HepG2 (cell line): Measurements from ENCODE around the gene LRR1. TPM values are rescaled to one million over a fixed set of nuclear protein-coding genes. Genes with fewer than 3 reads are reported as not detected.
A peak's percentile ranks its signal among the peaks of the same experiment; 100 is the strongest.

Source experiments
- ARID2 ChIP-seq: sonication (generic); formaldehyde crosslinking; IDR thresholded peaks from 2 replicates; pipeline ENCODE4 v1.8.1; 2022; ENCODE audit warnings: mild to moderate bottlenecking, missing genetic modification reagents, borderline replicate concordance
- DNMT1 ChIP-seq: sonication (generic); formaldehyde crosslinking; IDR thresholded peaks from 2 replicates; pipeline ENCODE4 v1.5.1; 2020; ENCODE audit warnings: mild to moderate bottlenecking, missing genetic modification reagents
- FOXK2 ChIP-seq: fragments of 450-650 bp; IDR thresholded peaks from 2 replicates; pipeline ENCODE4 v1.6.1; 2016
- HBP1 ChIP-seq: IDR thresholded peaks from 2 replicates; pipeline ENCODE4 v1.6.1; 2016; ENCODE audit warnings: low read depth, control low read depth
- MLXIP ChIP-seq: sonication (generic); formaldehyde crosslinking; IDR thresholded peaks from 2 replicates; pipeline ENCODE4 v1.9.0; 2021; ENCODE audit warnings: missing genetic modification reagents, borderline replicate concordance
- REPIN1 ChIP-seq: sonication (generic); formaldehyde crosslinking; IDR thresholded peaks from 2 replicates; pipeline ENCODE4 v1.8.0; 2022; ENCODE audit warnings: missing genetic modification reagents, low read depth, mild to moderate bottlenecking, borderline replicate concordance
- SMAD1 ChIP-seq: sonication (generic); formaldehyde crosslinking; IDR thresholded peaks from 2 replicates; pipeline ENCODE4 v1.4.0; 2020; ENCODE audit warnings: missing genetic modification reagents, low read depth, mild to moderate bottlenecking, borderline replicate concordance
- SNAI1 ChIP-seq: sonication (generic); formaldehyde crosslinking; IDR thresholded peaks from 2 replicates; pipeline ENCODE4 v1.5.0; 2020; ENCODE audit warnings: mild to moderate bottlenecking, missing genetic modification reagents, borderline replicate concordance
- SOX13 ChIP-seq, 3 experiments: fragments of 450-650 bp in 1 of 3; sonication (generic) in 1 of 3; formaldehyde crosslinking in 1 of 3; IDR thresholded peaks in 2 of 3; conservative IDR thresholded peaks in 1 of 3; 2 replicates each; pipeline versions ENCODE4 v1.5.0 to v1.6.1; 2016 to 2020; ENCODE audit warnings: antibody characterized with exemption in 1 of 3, mild to moderate bottlenecking in 1 of 3, missing compliant biosample characterization in 1 of 3, missing genetic modification reagents in 1 of 3, moderate library complexity in 1 of 3
- SP2 ChIP-seq: sonication (generic); formaldehyde crosslinking; IDR thresholded peaks from 2 replicates; pipeline ENCODE4 v1.5.1; 2020; ENCODE audit warnings: mild to moderate bottlenecking, missing genetic modification reagents
- TBP ChIP-seq: sonication (generic); formaldehyde crosslinking; IDR thresholded peaks from 2 replicates; pipeline ENCODE4 v1.5.0; 2020; ENCODE audit warnings: missing genetic modification reagents
- THAP8 ChIP-seq: sonication (generic); formaldehyde crosslinking; IDR thresholded peaks from 2 replicates; pipeline ENCODE4 v1.5.1; 2020; ENCODE audit warnings: missing genetic modification reagents, mild to moderate bottlenecking, borderline replicate concordance
- TRIM24 ChIP-seq: sonication (generic); formaldehyde crosslinking; IDR thresholded peaks from 2 replicates; pipeline ENCODE4 v1.8.0; 2022; ENCODE audit warnings: mild to moderate bottlenecking, missing genetic modification reagents
- UBTF ChIP-seq: sonication (generic); formaldehyde crosslinking; IDR thresholded peaks from 2 replicates; pipeline ENCODE4 v1.4.0; 2020; ENCODE audit warnings: mild to moderate bottlenecking, missing genetic modification reagents
- ZNF160 ChIP-seq: sonication (generic); formaldehyde crosslinking; IDR thresholded peaks from 2 replicates; pipeline ENCODE4 v1.8.0; 2022; ENCODE audit warnings: mild to moderate bottlenecking, inconsistent platforms, missing genetic modification reagents
- ZNF17 ChIP-seq: sonication (generic); formaldehyde crosslinking; IDR thresholded peaks from 2 replicates; pipeline ENCODE4 v1.5.0; 2020; ENCODE audit warnings: mild to moderate bottlenecking, missing genetic modification reagents
- ZNF33B ChIP-seq: sonication (generic); formaldehyde crosslinking; IDR thresholded peaks from 2 replicates; pipeline ENCODE4 v1.5.1; 2020; ENCODE audit warnings: mild to moderate bottlenecking, missing genetic modification reagents
- ZNF614 ChIP-seq: IDR thresholded peaks from 2 replicates; pipeline ENCODE4 v1.6.1; 2018; ENCODE audit warnings: missing biosample characterization, missing genetic modification reagents, inconsistent platforms, borderline replicate concordance
- ZNF644 ChIP-seq: IDR thresholded peaks from 2 replicates; pipeline ENCODE4 v1.6.1; 2016; ENCODE audit warnings: low read depth
- ZNF777 ChIP-seq: sonication (generic); formaldehyde crosslinking; IDR thresholded peaks from 2 replicates; pipeline ENCODE4 v1.4.0; 2020; ENCODE audit warnings: missing genetic modification reagents
- ZSCAN21 ChIP-seq: sonication (generic); formaldehyde crosslinking; IDR thresholded peaks from 2 replicates; pipeline ENCODE4 v1.8.0; 2022; ENCODE audit warnings: mild to moderate bottlenecking, missing genetic modification reagents, moderate library complexity, borderline replicate concordance
- polyA plus RNA-seq, 8 experiments: library from polyadenylated mRNA; depleted of rRNA in 3 of 8; stranded (reverse) in 7 of 8; unstranded in 1 of 8; fragments of >200 nt; fragmentation: Illumina TruSeq in 4 of 8; extraction: Trizol in 4 of 8; gene quantifications; 2 replicates each; pipeline versions ENCODE4 v1.2.1 to v1.2.3, GENCODE V29; 2011 to 2016; ENCODE audit warnings: low read depth in 4 of 8, missing spikeins in 1 of 8, mixed read lengths in 1 of 8; ENCODE audit not compliant: insufficient read depth in 1 of 8
- total RNA-seq, 5 experiments: library from RNA; depleted of rRNA; stranded (reverse); fragments of >200 nt; fragmentation: Illumina TruSeq; extraction: Trizol; gene quantifications; 2 replicates each; pipeline ENCODE4 v1.2.3, GENCODE V29; 2016; ENCODE audit warnings: low read depth in 1 of 5

Gene LRR1
- total and polyA plus RNA-seq, 2 of the 13 experiments (the other 11 are each of a cell fraction or from before 2014, with no cell fraction given), result 7.0 to 36.2 TPM

GRCh38 chr14:49634547-49635334 lies 36.0 kb downstream of the LRR1 start, which contains the start of gene DNAAF2 (continued):
- TF ChIP-seq UBTF (CRISPR knock-in tag) (0 out of 2 replicates have a peak, but pooled peaks have one; percentile 18), TRIM24 (CRISPR knock-in tag) (no peak), ZNF160 (CRISPR knock-in tag) (no peak), ZNF777 (CRISPR knock-in tag) (peak; percentile 98), SOX13 (IDR thresholded peaks at IDR 0.05) (no peak), SOX13 (CRISPR knock-in tag; conservative IDR thresholded peaks at IDR 0.05 in 1 of 2, IDR thresholded peaks at IDR 0.05 in 1 of 2) (no peak), SNAI1 (no peak), DNMT1 (CRISPR knock-in tag) (0 out of 2 replicates have a peak, but pooled peaks have one; percentile 10), MLXIP (CRISPR knock-in tag) (no peak), THAP8 (no peak), REPIN1 (CRISPR knock-in tag) (no peak), FOXK2 (no peak), HBP1 (CRISPR knock-in tag) (no peak; the same call in 1 of the 2 replicates), ARID2 (CRISPR knock-in tag) (peak; percentile 68; the same call in 1 of the 2 replicates), ZNF33B (CRISPR knock-in tag) (no peak), SP2 (CRISPR knock-in tag) (peak; percentile 50; the same call in 1 of the 2 replicates), ZNF644 (CRISPR knock-in tag) (no peak), ZSCAN21 (CRISPR knock-in tag) (no peak; the same call in 1 of the 2 replicates), ZNF614 (CRISPR knock-in tag) (no peak; the same call in 1 of the 2 replicates), ZNF17 (no peak), SMAD1 (CRISPR knock-in tag) (no peak), TBP (CRISPR knock-in tag) (no peak)
